GM12892 (cell line): ENCODE results near the gene GCSH.

ENCODE experiments used
- POLR2A ChIP-seq: IDR thresholded peaks from 2 replicates; pipeline ENCODE4 v1.6.1; 2011; ENCODE audit warnings: low read depth, low read length, control low read depth
- POLR2AphosphoS5 ChIP-seq: IDR thresholded peaks from 2 replicates; pipeline ENCODE4 v1.6.1; 2011; ENCODE audit warnings: low read depth, low read length, control low read depth
- TAF1 ChIP-seq: IDR thresholded peaks from 2 replicates; pipeline ENCODE4 v1.6.1; 2011; ENCODE audit warnings: low read depth, mild to moderate bottlenecking, control low read depth, low read length, borderline replicate concordance

DNA sequence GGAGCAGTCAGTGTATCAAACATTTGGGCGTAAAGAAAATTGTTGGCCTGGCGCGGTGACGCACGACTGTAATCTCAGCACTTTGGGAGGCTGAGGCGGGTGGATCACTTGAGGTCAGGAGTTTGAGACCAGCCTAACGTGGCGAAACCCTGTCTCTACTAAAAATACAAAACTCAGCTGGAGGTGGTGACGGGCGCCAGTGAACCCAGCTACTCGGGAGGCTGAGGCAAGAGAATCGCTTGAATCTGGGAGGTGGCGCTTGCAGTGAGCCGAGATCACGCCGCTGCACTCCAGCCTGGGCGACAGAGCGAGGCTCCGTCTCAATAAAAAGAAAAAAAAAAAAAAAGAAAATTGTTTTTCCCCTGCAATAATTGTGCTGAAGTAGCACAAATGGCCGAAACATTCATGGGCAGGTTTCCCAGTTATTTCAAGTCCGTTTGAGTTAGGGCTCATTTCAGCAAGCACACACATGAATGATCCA lies 1.4 kb downstream of the GCSH start:
- TF ChIP-seq POLR2A = no peak
- no peak for TF ChIP-seq TAF1
- no peak for TF ChIP-seq POLR2AphosphoS5
